Measurements from ENCODE around the gene GTF2IRD1.

GTF2IRD1 gene

DNA sequence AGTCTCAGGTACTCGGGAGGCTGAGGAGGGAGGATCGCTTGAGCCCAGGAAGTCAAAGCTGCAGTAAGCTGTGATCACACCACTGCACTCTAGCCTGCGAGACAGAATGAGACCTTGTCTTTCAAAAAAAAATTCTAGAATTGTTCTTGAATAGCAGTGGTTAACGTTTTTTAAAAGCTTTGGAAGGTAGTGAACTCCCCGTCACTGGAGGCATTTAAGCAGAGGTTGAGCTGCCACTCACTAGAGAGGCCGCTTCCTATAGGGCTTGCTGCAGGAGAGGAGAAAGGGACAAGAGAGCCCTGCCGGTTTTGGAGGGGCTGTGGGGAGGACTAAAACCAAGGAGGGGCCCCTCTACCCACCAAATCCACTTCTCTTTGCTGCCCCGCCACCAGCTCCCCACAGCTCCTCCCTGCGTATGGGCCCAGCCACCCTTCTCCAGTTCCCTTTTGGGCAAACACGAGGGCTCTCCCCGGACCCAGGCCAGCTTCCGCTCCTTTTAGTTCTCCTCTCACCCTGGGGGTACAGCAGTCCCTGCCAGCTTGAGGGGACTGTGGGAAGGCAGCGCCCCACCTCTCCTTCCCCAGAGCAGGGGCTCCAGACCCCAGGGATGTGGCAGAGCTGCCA, 116.9 kb downstream of the GTF2IRD1 start:
- Histone ChIP-seq H3K4me1 (no peaks in the 10 kb centered on the region), H3K36me3 (replicated peaks) (peaks cover 3% of the 10 kb centered on the region; the same call in 1 of the 2 replicates), H3K4me3 (no peak overlapping the region), H3K27me3 (ENCODE audit: low read depth) (no peaks in the 10 kb centered on the region), H3K9me3 (no peaks in the 10 kb centered on the region)
- in situ Hi-C loops (cut with MboI; ENCODE audit: low sequenced_read_pairs), result no loop called here
- DNase-seq (ENCODE audit: low spot score in 2 of 2), result no peak

DNA sequence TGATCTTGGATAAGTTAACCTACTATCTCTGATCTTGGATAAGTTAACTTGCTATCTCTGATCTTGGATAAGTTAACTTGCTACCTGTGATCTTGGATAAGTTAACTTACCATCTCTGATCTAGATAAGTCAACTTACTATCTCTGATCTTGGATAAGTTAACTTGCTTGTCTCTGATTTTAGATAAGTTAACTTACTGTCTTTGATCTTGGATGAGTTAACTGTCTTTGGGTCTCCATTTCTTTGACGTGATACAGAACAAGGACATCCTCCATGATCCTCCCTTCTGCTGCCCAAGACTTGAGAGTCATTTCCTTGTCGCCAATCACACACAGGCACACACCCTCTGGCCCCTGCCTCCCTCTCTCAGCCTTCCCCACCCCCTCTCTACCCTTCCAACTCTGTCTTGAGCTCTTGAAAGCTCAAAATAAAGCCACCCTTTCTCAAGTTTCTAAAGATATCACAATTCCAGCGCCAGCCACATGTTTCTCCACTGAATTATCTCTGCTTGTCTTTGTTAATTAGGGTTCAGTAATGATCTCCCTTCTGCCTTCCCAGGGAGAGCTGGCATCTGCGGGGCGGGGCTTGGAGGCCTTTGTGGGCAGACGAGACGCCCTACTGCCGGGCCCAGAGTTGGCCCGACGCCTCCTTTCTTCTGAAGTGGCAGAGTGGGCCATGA, 118.7 kb downstream of the GTF2IRD1 start:
- peaks cover 3% of the 10 kb centered on the region; the same call in 1 of the 2 replicates for H3K36me3 ChIP-seq (replicated peaks)
- H3K27me3 ChIP-seq (ENCODE audit: low read depth), result no peaks in the 10 kb centered on the region
- in situ Hi-C loops (cut with MboI; ENCODE audit: low sequenced_read_pairs), result no loop called here
- DNase-seq (ENCODE audit: low spot score in 2 of 2), result no peak
- H3K9me3 ChIP-seq, result no peaks in the 10 kb centered on the region
- H3K4me1 ChIP-seq, result no peaks in the 10 kb centered on the region
- no peak overlapping the region for H3K4me3 ChIP-seq

DNA sequence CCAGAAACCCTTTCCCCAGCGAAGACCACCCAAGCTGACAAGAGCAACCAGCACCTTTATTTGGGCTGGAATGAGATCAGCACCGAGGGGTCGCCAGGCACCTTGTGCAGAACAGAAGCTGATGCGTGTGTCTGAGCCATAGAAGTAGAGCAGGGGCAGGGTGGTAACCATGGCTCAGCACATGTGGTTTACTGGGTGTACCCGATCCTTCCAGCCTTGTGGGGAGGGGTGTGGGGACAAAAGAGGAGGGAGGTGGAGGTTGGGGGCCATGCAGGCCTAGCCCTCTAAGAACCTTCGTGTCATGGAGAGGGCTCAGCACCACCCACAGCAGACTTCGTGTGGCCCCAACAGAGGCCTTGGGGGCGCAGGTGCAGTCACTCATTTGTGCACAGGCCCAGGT, 119.8 kb downstream of the GTF2IRD1 start:
- no peaks in the 10 kb centered on the region for H3K4me1 ChIP-seq
- peaks cover 3% of the 10 kb centered on the region; the same call in 1 of the 2 replicates for H3K36me3 ChIP-seq (replicated peaks)
- DNase-seq (ENCODE audit: low spot score in 2 of 2), result no peak
- H3K9me3 ChIP-seq, result no peaks in the 10 kb centered on the region
- H3K4me3 ChIP-seq, result no peak overlapping the region
- H3K27me3 ChIP-seq (ENCODE audit: low read depth), result no peaks in the 10 kb centered on the region
- in situ Hi-C loops (cut with MboI; ENCODE audit: low sequenced_read_pairs), result no loop called here

DNA sequence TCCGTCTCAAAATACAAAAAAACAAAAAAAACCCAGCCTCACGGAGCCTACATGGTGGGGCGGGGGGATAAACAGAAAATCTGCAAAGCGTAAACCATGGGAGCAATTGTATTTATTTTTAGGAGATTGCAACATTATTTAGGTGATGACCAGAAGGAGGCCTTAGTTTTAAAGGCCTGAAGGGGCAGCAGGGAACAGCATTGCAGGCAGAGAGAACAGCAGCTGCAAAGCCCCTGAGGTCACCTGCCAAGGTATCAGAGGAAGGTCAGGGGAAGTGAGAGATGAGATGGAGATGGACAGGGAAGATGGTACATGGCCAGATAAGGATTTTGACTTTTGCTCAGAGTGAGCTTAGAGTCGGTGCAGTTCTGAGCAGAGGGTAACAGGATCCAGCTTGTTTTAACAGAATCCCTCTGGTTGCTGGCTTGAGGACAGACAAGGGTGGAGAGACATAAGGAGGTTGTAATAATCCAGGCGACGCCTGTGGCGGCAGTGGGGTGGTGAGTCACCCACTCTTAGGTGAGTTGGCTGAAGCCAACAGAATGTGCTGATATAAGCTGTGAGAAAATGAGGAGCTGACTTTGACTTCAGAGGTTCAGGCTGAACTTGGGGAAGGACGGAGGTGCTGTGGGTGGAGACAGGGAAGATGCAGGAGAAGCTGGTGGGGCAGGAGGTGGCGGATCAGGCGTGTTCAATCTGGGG, 121.5 kb downstream of the GTF2IRD1 start:
- Histone ChIP-seq H3K27me3 (ENCODE audit: low read depth) (no peaks in the 10 kb centered on the region), H3K4me1 (no peaks in the 10 kb centered on the region), H3K4me3 (no peak overlapping the region), H3K9me3 (no peaks in the 10 kb centered on the region), H3K36me3 (replicated peaks) (peaks cover 3% of the 10 kb centered on the region; the same call in 1 of the 2 replicates)
- no peak for DNase-seq (ENCODE audit: low spot score in 2 of 2)
- in situ Hi-C loops (cut with MboI; ENCODE audit: low sequenced_read_pairs), result no loop called here

DNA sequence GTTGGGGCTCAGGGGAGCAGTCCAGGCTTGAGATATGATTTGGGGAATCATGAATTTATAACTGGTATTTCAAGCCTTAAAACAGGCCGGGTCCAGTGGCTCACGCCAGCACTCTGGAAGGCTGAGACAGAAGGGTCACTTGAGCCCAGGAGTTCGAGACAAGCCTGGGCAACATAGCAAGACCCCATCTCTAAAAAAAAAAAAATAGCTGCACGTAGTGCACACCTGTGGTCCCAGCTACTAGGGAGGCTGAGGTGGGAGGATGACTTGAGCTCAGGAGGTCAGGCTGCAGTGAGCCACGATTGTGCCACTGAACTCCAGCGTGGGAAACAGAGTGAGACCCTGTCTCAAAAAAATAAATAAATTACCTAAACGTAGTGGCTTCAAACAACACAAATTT, 122.1 kb downstream of the GTF2IRD1 start:
- Histone ChIP-seq H3K27me3 (ENCODE audit: low read depth) (no peaks in the 10 kb centered on the region), H3K9me3 (no peaks in the 10 kb centered on the region), H3K4me1 (no peaks in the 10 kb centered on the region), H3K36me3 (replicated peaks) (peaks cover 3% of the 10 kb centered on the region; the same call in 1 of the 2 replicates), H3K4me3 (no peak overlapping the region)
- in situ Hi-C loops (cut with MboI; ENCODE audit: low sequenced_read_pairs), result no loop called here
- DNase-seq (ENCODE audit: low spot score in 2 of 2), result no peak

DNA sequence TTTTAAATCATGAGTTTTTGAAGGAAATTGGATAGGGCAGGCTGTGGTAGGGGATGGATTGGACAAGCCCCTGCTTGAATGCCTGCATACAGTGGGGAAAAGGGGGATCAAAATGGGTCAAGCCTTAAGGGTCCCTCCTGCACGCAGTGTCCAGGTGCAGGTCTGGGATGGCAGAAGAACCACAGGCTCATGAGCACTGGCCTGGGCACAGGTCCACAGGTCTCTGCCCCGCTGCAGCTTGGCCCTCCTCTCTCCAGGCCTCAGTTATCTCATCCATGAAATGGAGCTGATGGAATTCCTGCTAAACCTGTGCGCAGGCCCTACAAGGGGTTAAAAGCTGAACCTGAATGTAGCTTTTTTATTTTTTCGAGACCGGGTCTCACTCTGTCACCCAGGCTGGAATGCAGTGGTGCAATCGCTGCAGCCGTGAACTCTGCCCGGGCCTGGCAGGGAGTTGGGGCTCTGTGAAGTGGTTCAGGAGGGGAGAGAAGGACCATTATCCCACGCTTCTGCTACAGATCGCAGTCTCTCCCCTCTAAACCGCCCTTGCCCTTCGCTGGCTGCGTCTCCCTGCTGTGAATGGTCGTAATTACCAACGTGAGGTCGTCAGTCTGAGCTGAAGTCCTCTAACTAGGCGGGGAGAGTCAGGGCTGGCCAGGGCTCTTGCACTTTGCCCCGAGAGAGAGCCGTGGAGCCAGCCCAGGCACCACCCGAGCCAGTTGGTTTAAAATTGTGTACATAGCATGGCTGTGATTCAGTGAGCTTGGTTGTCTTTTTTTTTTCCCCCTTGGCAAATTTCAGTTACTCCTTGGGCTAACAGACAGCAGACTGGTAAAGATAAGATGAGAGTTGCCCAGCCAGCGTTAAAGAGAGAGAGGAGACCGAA, 126.3 kb downstream of the GTF2IRD1 start:
- no peaks in the 10 kb centered on the region; the same call in 1 of the 2 replicates for H3K36me3 ChIP-seq (replicated peaks)
- in situ Hi-C loops (cut with MboI; ENCODE audit: low sequenced_read_pairs), result no loop called here
- no peaks in the 10 kb centered on the region for H3K9me3 ChIP-seq
- H3K4me1 ChIP-seq, result no peaks in the 10 kb centered on the region
- no peak for DNase-seq (ENCODE audit: low spot score in 2 of 2)
- no peaks in the 10 kb centered on the region for H3K27me3 ChIP-seq (ENCODE audit: low read depth)
- no peak overlapping the region for H3K4me3 ChIP-seq

DNA sequence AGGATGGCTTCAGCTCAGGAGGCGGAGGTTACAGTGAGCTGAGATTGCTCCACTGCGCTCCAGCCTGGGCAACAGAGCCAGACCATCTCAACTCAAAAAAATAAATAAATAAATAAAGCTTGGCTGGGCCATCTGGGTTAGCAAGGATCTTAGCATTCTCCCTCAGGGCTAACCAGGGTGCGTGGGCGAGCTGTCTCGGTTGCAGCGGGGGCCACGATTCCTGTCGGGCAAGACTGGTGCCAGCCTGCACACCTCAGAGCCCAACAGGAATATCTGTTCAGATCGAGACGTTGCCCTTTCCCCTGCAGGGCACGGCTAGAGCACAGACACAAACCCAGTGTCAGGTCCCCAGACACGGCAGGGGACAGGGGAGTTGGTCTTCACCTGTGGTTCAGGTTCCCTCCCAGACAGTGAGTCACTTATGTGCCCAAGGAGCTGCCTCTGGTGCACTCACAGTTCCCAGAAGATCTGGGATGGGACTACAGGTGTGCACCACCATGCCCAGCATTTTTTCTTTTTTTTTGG, 128.3 kb downstream of the GTF2IRD1 start:
- H3K27me3 ChIP-seq (ENCODE audit: low read depth), result no peaks in the 10 kb centered on the region
- no peak overlapping the region for H3K4me3 ChIP-seq
- H3K4me1 ChIP-seq, result no peaks in the 10 kb centered on the region
- in situ Hi-C loops (cut with MboI; ENCODE audit: low sequenced_read_pairs), result no loop called here
- no peak for DNase-seq (ENCODE audit: low spot score in 2 of 2)
- peaks cover 4% of the 10 kb centered on the region; the same call in 1 of the 2 replicates for H3K36me3 ChIP-seq (replicated peaks)
- no peaks in the 10 kb centered on the region for H3K9me3 ChIP-seq

DNA sequence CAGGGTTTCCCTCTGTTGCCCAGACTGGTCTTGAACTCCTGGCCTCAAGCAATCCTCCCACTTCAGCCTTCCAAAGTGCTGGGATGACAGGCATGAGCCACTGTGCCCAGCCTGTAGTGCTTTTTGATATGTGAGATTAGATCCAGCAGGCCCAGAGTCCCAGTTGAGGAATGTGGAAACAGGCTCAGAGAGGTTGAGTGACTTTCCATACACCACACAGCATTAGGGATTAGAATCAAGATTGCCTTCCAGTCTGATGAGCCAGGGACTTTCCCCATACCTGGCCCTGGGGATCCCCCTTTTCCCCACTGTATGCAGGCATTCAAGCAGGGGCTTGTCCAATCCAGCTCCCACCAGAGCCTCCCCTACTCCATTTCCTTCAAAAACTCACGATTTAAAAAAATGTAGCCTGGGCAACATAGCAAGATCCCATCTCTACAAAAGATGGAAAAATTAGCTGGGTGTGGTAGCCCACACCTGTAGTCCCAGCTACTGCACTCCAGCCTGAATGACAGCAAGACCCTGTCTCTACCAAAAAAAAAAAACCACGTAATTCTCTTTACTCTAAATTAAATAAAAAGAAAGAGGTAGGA, 128.8 kb downstream of the GTF2IRD1 start:
- Histone ChIP-seq H3K4me1 (no peaks in the 10 kb centered on the region), H3K9me3 (no peaks in the 10 kb centered on the region), H3K27me3 (ENCODE audit: low read depth) (no peaks in the 10 kb centered on the region), H3K4me3 (no peak overlapping the region), H3K36me3 (replicated peaks) (peaks cover 4% of the 10 kb centered on the region; the same call in 1 of the 2 replicates)
- in situ Hi-C loops (cut with MboI; ENCODE audit: low sequenced_read_pairs), result no loop called here
- DNase-seq (ENCODE audit: low spot score in 2 of 2), result no peak

DNA sequence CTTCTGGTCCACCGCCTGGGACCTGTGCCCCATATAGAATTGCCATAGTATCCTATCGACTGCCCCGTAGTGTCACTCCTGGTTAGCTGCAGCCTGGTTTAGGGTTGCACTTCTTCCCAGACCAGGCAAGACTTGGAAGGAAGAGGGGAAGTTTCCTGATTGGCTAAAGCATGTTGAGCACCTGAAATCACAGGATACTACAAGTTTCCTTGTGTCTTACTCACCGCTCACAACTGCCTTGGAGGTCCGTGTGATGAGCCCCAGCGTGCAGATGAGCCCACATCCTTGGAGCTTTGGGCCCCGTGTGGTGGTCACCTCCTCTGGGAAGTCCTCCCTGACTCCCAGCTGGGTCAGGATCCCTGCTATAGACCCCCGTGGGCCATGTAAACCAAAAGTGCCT, 129.9 kb downstream of the GTF2IRD1 start:
- in situ Hi-C loops (cut with MboI; ENCODE audit: low sequenced_read_pairs), result no loop called here
- Histone ChIP-seq H3K9me3 (no peaks in the 10 kb centered on the region), H3K27me3 (ENCODE audit: low read depth) (no peaks in the 10 kb centered on the region), H3K4me3 (no peak overlapping the region), H3K4me1 (no peaks in the 10 kb centered on the region), H3K36me3 (replicated peaks) (peaks cover 4% of the 10 kb centered on the region; the same call in 1 of the 2 replicates)
- DNase-seq (ENCODE audit: low spot score in 2 of 2), result no peak

DNA sequence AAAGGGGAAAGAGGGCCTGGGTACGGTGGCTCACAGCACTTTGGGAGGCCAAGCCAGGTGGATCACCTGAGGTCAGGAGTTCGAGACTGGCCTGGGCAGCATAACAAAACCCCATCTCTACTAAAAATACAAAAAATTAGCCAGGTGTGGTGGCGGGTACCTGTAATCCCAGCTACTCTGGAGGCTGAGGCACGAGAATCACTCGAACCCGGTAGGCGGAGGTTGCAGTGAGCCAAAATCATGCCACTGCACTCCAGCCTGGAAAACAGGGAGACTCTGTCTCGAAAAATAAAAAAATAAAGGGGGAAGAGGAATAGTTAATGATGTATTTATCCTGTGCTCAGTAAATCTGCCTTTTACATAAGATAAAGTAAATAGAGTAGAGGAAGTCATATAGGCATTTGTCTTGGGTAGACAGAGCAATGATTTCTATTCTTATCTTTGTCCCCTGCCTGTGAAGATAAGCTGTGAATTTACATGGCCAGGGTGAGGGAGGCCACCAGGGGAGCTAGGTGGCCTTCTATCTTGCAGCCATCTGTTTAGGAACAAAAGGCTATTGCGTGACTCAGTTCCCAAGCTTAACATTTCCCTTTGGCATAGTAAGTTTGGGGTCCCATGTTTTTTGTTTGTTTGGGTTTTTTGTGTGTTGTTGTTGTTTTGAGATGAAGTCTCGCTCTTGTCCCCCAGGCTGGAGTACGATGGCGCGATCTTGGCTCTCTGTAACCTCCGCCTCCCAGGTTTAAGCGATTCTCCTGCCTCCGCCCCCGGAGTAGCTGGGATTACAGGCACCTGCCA, 130.7 kb downstream of the GTF2IRD1 start:
- DNase-seq (ENCODE audit: low spot score in 2 of 2), result no peak
- 0 out of 2 replicates have a peak, but pooled peaks cover 4% of the 10 kb centered on the region for H3K36me3 ChIP-seq (replicated peaks)
- H3K9me3 ChIP-seq, result no peaks in the 10 kb centered on the region
- H3K27me3 ChIP-seq (ENCODE audit: low read depth), result no peaks in the 10 kb centered on the region
- H3K4me1 ChIP-seq, result no peaks in the 10 kb centered on the region
- no peak overlapping the region for H3K4me3 ChIP-seq
- in situ Hi-C loops (cut with MboI; ENCODE audit: low sequenced_read_pairs), result no loop called here

DNA sequence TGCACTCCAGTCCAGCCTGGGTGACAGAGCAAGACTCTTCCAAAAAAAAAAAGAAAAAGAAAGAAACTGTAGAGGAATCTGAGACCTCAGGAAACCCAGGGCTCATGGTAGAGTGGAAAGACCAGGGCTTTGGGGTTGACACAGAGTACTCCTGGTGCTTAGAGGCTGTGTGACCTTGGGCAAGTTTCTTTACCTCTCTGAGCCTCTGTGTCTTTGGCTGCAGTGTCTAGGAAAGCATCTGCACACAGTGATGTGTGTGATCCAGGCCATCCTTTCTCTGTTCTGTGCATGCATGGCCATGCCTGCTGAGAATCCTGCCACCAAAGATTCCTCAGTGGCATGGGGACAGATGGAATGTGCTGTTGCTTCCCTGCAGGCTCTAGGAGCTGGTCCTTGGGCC, 132.1 kb downstream of the GTF2IRD1 start:
- Histone ChIP-seq H3K4me1 (no peaks in the 10 kb centered on the region), H3K36me3 (replicated peaks) (peaks cover 10% of the 10 kb centered on the region), H3K9me3 (no peaks in the 10 kb centered on the region), H3K27me3 (ENCODE audit: low read depth) (no peaks in the 10 kb centered on the region), H3K4me3 (no peak overlapping the region)
- in situ Hi-C loops (cut with MboI; ENCODE audit: low sequenced_read_pairs), result no loop called here
- DNase-seq (ENCODE audit: low spot score in 2 of 2), result no peak

Data from HAP-1 (cell line).